Panc1 (cell line): ENCODE data around the gene LRRC27. TPM values are rescaled to one million over a fixed set of nuclear protein-coding genes. Genes with fewer than 3 reads are reported as not detected.

Experiments used
- ATAC-seq: fragments of 200-7000 bp; cut with Tn5 transposase; 2 replicates; pipeline ENCODE4 v1.9.1; 2020; ENCODE audit warnings: mild to moderate bottlenecking, moderate library complexity
- BruUV-seq: library from RNA; stranded (reverse); fragments of 400-500 nt; replicated peaks from 2 replicates; lab custom pipeline; 2021; lab: Mats Ljungman, UMichigan
- CTCF ChIA-PET: fragments of 300-600 bp; sonication (Branson Sonifier 250); formaldehyde crosslinking; loops from one replicate; lab custom pipeline; 2022; ENCODE audit warnings: antibody characterized with exemption; lab: Charles Lee
- POLR2A ChIA-PET: fragments of 300-600 bp; sonication (Branson Sonifier 250); formaldehyde crosslinking; loops from one replicate; lab custom pipeline; 2022; ENCODE audit warnings: antibody characterized with exemption; lab: Charles Lee
- DNase-seq: peaks from one replicate; pipeline ENCODE4 v3.0.0-alpha.2; 2010; ENCODE audit warnings: low read depth, low spot score
- H3K27ac ChIP-seq: 2 replicates; pipeline ENCODE4 v1.5.1; 2011; ENCODE audit warnings: mild to moderate bottlenecking, low read length, inconsistent platforms
- H3K27me3 ChIP-seq: fragments of 200-500 bp; sonication (Bioruptor generic); 2 replicates; pipeline ENCODE4 v1.6.0; 2014; ENCODE audit warnings: low read length, inconsistent platforms; ENCODE audit not compliant: control insufficient read depth, insufficient read depth
- H3K36me3 ChIP-seq: fragments of 200-500 bp; sonication (Bioruptor generic); 2 replicates; pipeline ENCODE4 v1.5.1; 2014; ENCODE audit warnings: inconsistent platforms, mild to moderate bottlenecking, low read length, moderate library complexity; ENCODE audit not compliant: control insufficient read depth, insufficient read depth
- H3K4me1 ChIP-seq: 2 replicates; pipeline ENCODE4 v1.5.1; 2011; ENCODE audit warnings: inconsistent platforms, mild to moderate bottlenecking, low read length, moderate library complexity; ENCODE audit not compliant: control insufficient read depth, insufficient read depth
- H3K4me3 ChIP-seq, 2 experiments: 2 replicates each; pipeline ENCODE4 v1.5.1; 2011 to 2012; ENCODE audit warnings: low read depth in 2 of 2, low read length in 2 of 2, mild to moderate bottlenecking in 2 of 2, inconsistent platforms in 1 of 2, moderate library complexity in 1 of 2
- H3K9me3 ChIP-seq: fragments of 200-500 bp; sonication (Bioruptor generic); 2 replicates; pipeline ENCODE4 v1.5.1; 2014; ENCODE audit warnings: low read depth, mild to moderate bottlenecking, inconsistent platforms, low read length, moderate library complexity; ENCODE audit not compliant: control insufficient read depth, insufficient read depth
- CTCF ChIP-seq: fragments of 450-650 bp; IDR thresholded peaks from 2 replicates; pipeline ENCODE4 v1.5.1; 2017; ENCODE audit warnings: mild to moderate bottlenecking
- POLR2AphosphoS5 ChIP-seq: IDR thresholded peaks from 2 replicates; pipeline ENCODE4 v1.6.1; 2012; ENCODE audit warnings: mild to moderate bottlenecking, low read depth, low read length, moderate library complexity
- REST ChIP-seq, 2 experiments: IDR thresholded peaks; 2 replicates each; pipeline ENCODE4 v1.6.1; 2011 to 2012; ENCODE audit warnings: low read depth in 2 of 2, control low read depth in 1 of 2, low read length in 1 of 2, mild to moderate bottlenecking in 1 of 2, moderate library complexity in 1 of 2; ENCODE audit not compliant: insufficient read depth in 1 of 2
- SIN3A ChIP-seq: IDR thresholded peaks from 2 replicates; pipeline ENCODE4 v1.6.1; 2012; ENCODE audit warnings: low read depth, mild to moderate bottlenecking, low read length, moderate library complexity, borderline replicate concordance; ENCODE audit not compliant: insufficient read depth
- TCF7L2 ChIP-seq: IDR thresholded peaks from 2 replicates; pipeline ENCODE4 v1.6.1; 2011; ENCODE audit warnings: mild to moderate bottlenecking, low read depth, low read length, inconsistent platforms
- in situ Hi-C: cut with HindIII; loops from 2 replicates; pipeline ENCODE4 v1.10.0; 2016; ENCODE audit warnings: low sequenced_read_pairs, low pct_unique_long_range_greater_than_20kb
- intact Hi-C: fragments of 100-400 bp; cut with micrococcal nuclease; formaldehyde crosslinking; loops from one replicate; pipeline ENCODE4 v1.10.0; 2022; ENCODE audit not compliant: unreplicated experiment
- total RNA-seq: library from RNA; stranded (reverse); gene quantifications from one replicate; pipeline ENCODE4 v1.2.1, GENCODE V29; 2021; ENCODE audit not compliant: unreplicated experiment

LRRC27 gene
- total RNA-seq, 1 experiment from 2014 or later: 15.7 TPM

- no peak for DNase-seq
- H3K27me3 ChIP-seq: no peaks in the 10 kb centered on the region
- no peak overlapping the region for H3K27ac ChIP-seq
- no peak overlapping the region for H3K4me3 ChIP-seq
- no peak for TF ChIP-seq REST (IDR thresholded peaks at IDR 0.05; ENCODE audit: insufficient read depth in 1 of 2, low read depth in 2 of 2, low read length in 1 of 2)
- TF ChIP-seq TCF7L2: no peak
- TF ChIP-seq POLR2AphosphoS5: no peak
- H3K9me3 ChIP-seq: no peaks in the 10 kb centered on the region
- intact Hi-C loops (no loop called here), in situ Hi-C loops (no loop called here)
- no TSS peak for BruUV-seq
- no peaks in the 10 kb centered on the region for H3K36me3 ChIP-seq
- ATAC-seq: no peak
- ChIA-PET CTCF (no interaction called here), POLR2A (interaction anchor here (0.7 kb wide), 1 partner anchor 138 kb away, joined by 3 read pairs; no protein-coding TSS in a partner anchor)
- H3K4me1 ChIP-seq: peaks cover 29% of the 10 kb centered on the region
Observed at GRCh38 chr10:132425757-132426155, 93.8 kb downstream of the LRRC27 start.

GRCh38 chr10:132427006-132427771 lies 95.2 kb downstream of the LRRC27 start:
- in situ Hi-C loops: no loop called here

More at GRCh38 chr10:132427006-132427771, 95.2 kb downstream of the LRRC27 start:
- Histone ChIP-seq H3K4me3 (no peak overlapping the region), H3K27me3 (no peaks in the 10 kb centered on the region), H3K36me3 (no peaks in the 10 kb centered on the region), H3K9me3 (no peaks in the 10 kb centered on the region), H3K27ac (no peak overlapping the region), H3K4me1 (peaks cover 21% of the 10 kb centered on the region)
- TF ChIP-seq SIN3A (no peak), CTCF (no peak), TCF7L2 (no peak), POLR2AphosphoS5 (no peak), REST (IDR thresholded peaks at IDR 0.05; ENCODE audit: insufficient read depth in 1 of 2, low read depth in 2 of 2, low read length in 1 of 2) (no peak)
- ATAC-seq (no peak), DNase-seq (no peak)
- intact Hi-C loops: no loop called here
- ChIA-PET POLR2A (no interaction called here), CTCF (no interaction called here)
- BruUV-seq: no TSS peak
